GM12891 (cell line): ENCODE data around the gene FNBP1.

Source experiments
- DNase-seq: peaks from one replicate; pipeline ENCODE4 v3.0.0; 2011; ENCODE audit warnings: low spot score; ENCODE audit not compliant: insufficient read length
- FAIRE-seq: peaks from 2 replicates; lab custom pipeline; 2011; peaks lifted over from hg19 to GRCh38; lab: Jason Lieb, UNC
- PAX5 ChIP-seq: IDR thresholded peaks from 2 replicates; pipeline ENCODE4 v1.6.1; 2011; ENCODE audit warnings: low read length, moderate library complexity, mild to moderate bottlenecking; ENCODE audit not compliant: insufficient read depth, severe bottlenecking
- POLR2A ChIP-seq: IDR thresholded peaks from 2 replicates; pipeline ENCODE4 v1.6.1; 2011; ENCODE audit warnings: low read depth, low read length, control low read depth
- POLR2AphosphoS5 ChIP-seq: IDR thresholded peaks from 2 replicates; pipeline ENCODE4 v1.6.1; 2011; ENCODE audit warnings: low read depth, low read length, control low read depth
- POU2F2 ChIP-seq: IDR thresholded peaks from 2 replicates; pipeline ENCODE4 v1.6.1; 2011; ENCODE audit warnings: low read depth, mild to moderate bottlenecking, control low read depth, low read length, moderate library complexity
- SPI1 ChIP-seq: IDR thresholded peaks from 2 replicates; pipeline ENCODE4 v1.6.1; 2011; ENCODE audit warnings: low read depth, low read length, control low read depth
- TAF1 ChIP-seq: IDR thresholded peaks from 2 replicates; pipeline ENCODE4 v1.6.1; 2011; ENCODE audit warnings: low read depth, low read length, control low read depth

FNBP1 gene

DNA sequence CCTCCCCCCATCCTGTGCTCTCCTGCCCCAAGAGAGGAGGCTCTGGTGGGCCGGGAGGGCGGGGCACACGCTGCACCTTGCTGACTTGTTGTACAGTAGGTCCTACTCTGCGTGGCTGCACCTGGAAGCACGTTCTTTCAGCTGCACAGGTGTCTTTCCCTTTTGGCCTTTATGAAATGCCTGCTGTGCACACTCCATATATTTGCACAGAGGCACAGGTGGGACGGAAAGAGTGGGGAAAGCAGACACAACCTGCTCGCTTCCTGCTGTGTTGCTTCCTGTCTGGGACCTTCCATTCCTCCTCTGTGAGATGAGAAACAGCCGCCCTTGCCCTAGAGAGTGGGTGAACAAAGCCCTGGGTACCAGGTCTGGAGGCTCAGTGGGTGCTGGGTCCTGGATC lies 203.0 kb downstream of the FNBP1 start:
- no peak for FAIRE-seq
- TF ChIP-seq POU2F2 (no peak), POLR2A (no peak), PAX5 (no peak), SPI1 (no peak), POLR2AphosphoS5 (no peak), TAF1 (no peak)

DNA sequence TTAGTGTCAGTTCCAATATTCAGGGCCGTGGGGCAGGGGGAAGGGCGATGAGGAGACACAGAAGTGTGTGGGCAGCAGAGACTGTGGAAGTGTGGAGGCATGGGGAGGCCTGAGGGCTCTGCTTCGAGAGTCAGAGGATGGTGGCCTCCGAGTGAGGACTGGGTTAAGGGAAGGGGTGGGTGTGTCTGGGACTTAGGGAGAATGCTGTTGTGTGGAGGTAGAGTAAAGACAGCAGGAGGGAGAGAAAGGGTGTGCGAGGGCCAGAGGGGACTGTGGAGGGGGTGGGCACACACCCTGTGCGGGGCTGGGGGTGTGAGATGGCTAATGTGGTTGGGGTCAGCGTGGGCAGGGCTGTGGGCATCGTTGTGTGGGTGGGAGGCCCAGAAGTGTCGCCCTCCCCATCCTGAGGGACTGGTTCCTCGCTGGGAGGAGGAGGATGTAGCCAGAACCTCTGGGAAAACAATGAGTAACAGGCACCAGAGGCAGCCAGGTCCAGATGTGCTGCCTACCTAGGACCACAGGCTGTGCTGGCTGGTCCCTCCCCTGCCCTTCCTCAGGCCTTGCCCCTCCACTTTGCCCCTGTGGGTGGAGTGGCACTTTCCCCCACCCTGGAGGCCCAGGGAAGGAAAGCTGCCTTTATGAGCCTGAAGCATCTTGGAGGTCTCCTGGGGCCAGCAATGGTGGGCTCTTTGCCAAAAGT lies 203.5 kb downstream of the FNBP1 start:
- DNase-seq = no peak
- no peak for TF ChIP-seq POLR2A
- TF ChIP-seq SPI1 = no peak
- no peak for TF ChIP-seq POLR2AphosphoS5
- TF ChIP-seq TAF1 = no peak
- TF ChIP-seq POU2F2 = no peak
- no peak for TF ChIP-seq PAX5
- FAIRE-seq = no peak

More for the DNA sequence above, 203.0 kb downstream of the FNBP1 start:
- no peak for DNase-seq

DNA sequence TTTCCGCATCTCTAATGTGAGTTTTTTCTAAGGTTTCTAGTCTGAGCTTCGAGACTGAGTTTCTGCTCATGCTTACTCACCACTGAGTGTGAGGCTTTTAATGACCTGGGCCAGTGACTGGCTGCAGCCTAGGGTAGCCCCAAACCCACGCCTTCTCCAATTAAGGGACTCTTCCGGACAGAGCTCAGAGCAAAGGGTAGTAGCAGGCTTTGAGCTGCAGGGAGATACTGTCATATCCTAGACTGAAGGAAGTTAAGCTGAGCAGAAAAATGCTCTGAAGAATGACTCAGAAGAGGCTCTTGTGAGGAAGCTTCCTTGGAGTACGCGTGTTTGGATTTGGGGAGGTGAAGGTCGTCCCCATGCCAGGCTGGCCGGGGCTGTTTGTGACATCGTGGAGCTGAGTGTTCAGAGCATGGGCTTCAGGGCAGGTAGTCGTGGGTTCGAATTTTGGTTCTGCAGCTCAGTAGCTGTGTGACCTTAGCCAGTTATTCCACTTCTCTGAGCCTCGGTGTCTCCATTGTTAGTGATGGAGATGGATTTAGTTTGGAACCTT lies 204.2 kb downstream of the FNBP1 start:
- no peak for FAIRE-seq
- no peak for DNase-seq
- TF ChIP-seq SPI1 = no peak
- TF ChIP-seq POLR2AphosphoS5 = no peak
- TF ChIP-seq POLR2A = no peak
- no peak for TF ChIP-seq TAF1
